PC-9 (cell line): Measurements from ENCODE around the gene RNASE12.

Experiments used
- EZH2 ChIP-seq: fragments of 200-600 bp; sonication (generic); IDR thresholded peaks from 2 replicates; pipeline ENCODE4 v1.8.0; 2017; ENCODE audit warnings: antibody characterized with exemption, low read depth
- TF ChIP-seq, protein P1 (sequence below): fragments of 200-600 bp; sonication (generic); conservative IDR thresholded peaks from 2 replicates; pipeline ENCODE4 v1.6.1; 2017; ENCODE audit warnings: mixed run types, antibody characterized with exemption, mild to moderate bottlenecking, moderate library complexity

DNA sequence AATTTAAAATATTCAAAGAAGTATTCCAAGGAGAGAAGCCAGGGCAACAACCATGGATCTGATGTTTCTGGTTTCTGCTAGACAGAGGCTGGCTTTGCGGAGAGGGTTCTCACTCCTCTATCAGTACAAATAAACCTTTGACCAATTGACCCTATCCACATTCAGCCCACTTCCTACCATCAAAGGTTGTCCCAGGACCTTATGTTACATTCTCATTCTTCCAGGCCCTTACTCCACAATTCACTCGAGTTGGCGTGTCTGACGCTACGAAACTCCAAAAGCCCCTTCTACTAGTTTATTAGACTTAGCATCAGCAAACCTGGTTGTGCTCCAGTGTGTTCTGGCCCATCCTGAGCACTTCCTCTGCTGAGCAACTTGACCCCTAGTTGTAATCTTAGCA, 24.8 kb upstream of the RNASE12 start:
- TF ChIP-seq, protein P1, sequence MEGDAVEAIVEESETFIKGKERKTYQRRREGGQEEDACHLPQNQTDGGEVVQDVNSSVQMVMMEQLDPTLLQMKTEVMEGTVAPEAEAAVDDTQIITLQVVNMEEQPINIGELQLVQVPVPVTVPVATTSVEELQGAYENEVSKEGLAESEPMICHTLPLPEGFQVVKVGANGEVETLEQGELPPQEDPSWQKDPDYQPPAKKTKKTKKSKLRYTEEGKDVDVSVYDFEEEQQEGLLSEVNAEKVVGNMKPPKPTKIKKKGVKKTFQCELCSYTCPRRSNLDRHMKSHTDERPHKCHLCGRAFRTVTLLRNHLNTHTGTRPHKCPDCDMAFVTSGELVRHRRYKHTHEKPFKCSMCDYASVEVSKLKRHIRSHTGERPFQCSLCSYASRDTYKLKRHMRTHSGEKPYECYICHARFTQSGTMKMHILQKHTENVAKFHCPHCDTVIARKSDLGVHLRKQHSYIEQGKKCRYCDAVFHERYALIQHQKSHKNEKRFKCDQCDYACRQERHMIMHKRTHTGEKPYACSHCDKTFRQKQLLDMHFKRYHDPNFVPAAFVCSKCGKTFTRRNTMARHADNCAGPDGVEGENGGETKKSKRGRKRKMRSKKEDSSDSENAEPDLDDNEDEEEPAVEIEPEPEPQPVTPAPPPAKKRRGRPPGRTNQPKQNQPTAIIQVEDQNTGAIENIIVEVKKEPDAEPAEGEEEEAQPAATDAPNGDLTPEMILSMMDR: no peak
- no peak for TF ChIP-seq EZH2
